K562 (cell line): ENCODE results near the gene SLC2A10. TPM values are rescaled to one million over a fixed set of nuclear protein-coding genes. Genes with fewer than 3 reads are reported as not detected.

Experiments
- ATAC-seq: fragments of 200-7000 bp; cut with Tn5 transposase; 3 replicates; pipeline ENCODE4 v1.9.1; 2020; ENCODE audit warnings: moderate library complexity
- BruUV-seq: library from RNA; stranded (reverse); fragments of 400-500 nt; replicated peaks from 2 replicates; lab custom pipeline; 2021; lab: Mats Ljungman, UMichigan
- CTCF ChIA-PET: fragments of 300-600 bp; formaldehyde crosslinking; extraction: SDS; loops from one replicate; lab custom pipeline; 2021; ENCODE audit warnings: low intra/inter-chr PET ratio; lab: Yijun Ruan, JAX
- POLR2A ChIA-PET: fragments of 300-600, 350-650 bp; sonication (Branson Sonifier 250); formaldehyde crosslinking; extraction: SDS; loops from one replicate; lab custom pipeline; 2021; ENCODE audit warnings: antibody characterized with exemption, inconsistent platforms; lab: Yijun Ruan, JAX
- DNase-seq, 4 experiments: peaks; one replicate each; pipeline versions ENCODE4 v3.0.0 to v3.0.0-alpha.2; 2011 to 2018; ENCODE audit warnings: low spot score in 3 of 4, mixed read lengths in 3 of 4; ENCODE audit errors: extremely low read depth in 1 of 4
- FAIRE-seq: peaks from 2 replicates; lab custom pipeline; 2011; peaks lifted over from hg19 to GRCh38; lab: Jason Lieb, UNC
- H2AFZ ChIP-seq: 2 replicates; pipeline ENCODE4 v1.6.0; 2011; ENCODE audit warnings: low read depth, low read length, control low read depth, inconsistent platforms
- H3K27ac ChIP-seq: fragments of 200-600 bp; 3 replicates; pipeline ENCODE4 v1.8.0; 2011; ENCODE audit warnings: low read depth, mild to moderate bottlenecking, control low read depth, inconsistent platforms, low read length, moderate library complexity, mixed read lengths; ENCODE audit errors: extremely low read depth
- H3K27me3 ChIP-seq, 2 experiments: fragments of 300-600 bp in 1 of 2; 2 replicates in 1 of 2; 3 replicates in 1 of 2; pipeline versions ENCODE4 v1.6.0 to v1.8.0; 2011; ENCODE audit warnings: inconsistent platforms in 2 of 2, low read length in 2 of 2, mild to moderate bottlenecking in 1 of 2, mixed read lengths in 1 of 2, moderate library complexity in 1 of 2; ENCODE audit not compliant: control insufficient read depth in 2 of 2, insufficient read depth in 2 of 2
- H3K36me3 ChIP-seq: fragments of 300-600 bp; 3 replicates; pipeline ENCODE4 v1.8.0; 2011; ENCODE audit warnings: mild to moderate bottlenecking, low read length, inconsistent platforms; ENCODE audit not compliant: control insufficient read depth, insufficient read depth
- H3K4me1 ChIP-seq, 2 experiments: fragments of 200-600 bp in 1 of 2; replicated peaks in 1 of 2; 2 replicates in 1 of 2; 3 replicates in 1 of 2; pipeline versions ENCODE4 v1.5.1 to v1.8.0; 2011; ENCODE audit warnings: inconsistent platforms in 2 of 2, low read length in 2 of 2, mild to moderate bottlenecking in 1 of 2, mixed read lengths in 1 of 2, moderate library complexity in 1 of 2; ENCODE audit not compliant: control insufficient read depth in 2 of 2, insufficient read depth in 2 of 2
- H3K4me2 ChIP-seq: 2 replicates; pipeline ENCODE4 v1.6.1; 2011; ENCODE audit warnings: low read length, control low read depth, inconsistent platforms, mixed read lengths; ENCODE audit not compliant: insufficient read depth
- H3K4me3 ChIP-seq: fragments of 200-600 bp; sonication (generic), shearing (Covaris generic); 2 replicates; pipeline ENCODE4 v1.5.1; 2016; ENCODE audit warnings: control low read depth, inconsistent platforms
- H3K79me2 ChIP-seq: fragments of 200-600 bp; 3 replicates; pipeline ENCODE4 v1.8.0; 2011; ENCODE audit warnings: low read length, inconsistent platforms; ENCODE audit not compliant: control insufficient read depth, insufficient read depth
- H3K9ac ChIP-seq, 2 experiments: 2 replicates each; pipeline versions ENCODE4 v1.6.0 to v1.6.1; 2011; ENCODE audit warnings: low read depth in 2 of 2, low read length in 2 of 2, control low read depth in 1 of 2, inconsistent platforms in 1 of 2, mild to moderate bottlenecking in 1 of 2, mixed read lengths in 1 of 2; ENCODE audit not compliant: insufficient read depth in 1 of 2
- H3K9me1 ChIP-seq: one replicate; pipeline ENCODE4 v1.6.0; 2011; ENCODE audit warnings: inconsistent platforms, mild to moderate bottlenecking, low read length, moderate library complexity; ENCODE audit not compliant: control insufficient read depth, insufficient read depth
- H3K9me3 ChIP-seq: replicated peaks from 2 replicates; pipeline ENCODE4 v1.5.1; 2011; ENCODE audit warnings: low read depth, low read length, inconsistent platforms; ENCODE audit not compliant: control insufficient read depth, insufficient read depth
- H4K20me1 ChIP-seq: replicated peaks from 2 replicates; pipeline ENCODE4 v1.6.1; 2011; ENCODE audit warnings: low read length, inconsistent platforms, mixed read lengths; ENCODE audit not compliant: control insufficient read depth, insufficient read depth
- NFIC ChIP-seq: fragments of 450-650 bp; IDR thresholded peaks from 2 replicates; pipeline ENCODE4 v1.6.1; 2017; ENCODE audit warnings: mild to moderate bottlenecking, inconsistent platforms
- SREBF1 ChIP-seq: fragments of 150-350 bp; IDR thresholded peaks from 2 replicates; pipeline ENCODE4 v1.6.1; 2014; ENCODE audit warnings: antibody characterized with exemption, low read depth, low read length, borderline replicate concordance
- ZNF507 ChIP-seq: conservative IDR thresholded peaks from 2 replicates; pipeline ENCODE4 v1.6.1; 2017; ENCODE audit warnings: missing genetic modification characterization, missing compliant biosample characterization
- ZNF707 ChIP-seq: fragments of 250-450 bp; sonication (Bioruptor Pico); conservative IDR thresholded peaks from 2 replicates; pipeline ENCODE4 v1.8.0; 2022; ENCODE audit warnings: inconsistent platforms, mild to moderate bottlenecking, moderate library complexity
- WGBS: fragments of 100-300 bp; shearing (Covaris generic); methylation state at CpG from one replicate; pipeline ENCODE4 v1.1.6; 2016; ENCODE audit warnings: low coverage, mixed read lengths; ENCODE audit not compliant: insufficient coverage; ENCODE audit errors: missing lambda C conversion rate; 5-methylcytosine and 5-hydroxymethylcytosine counted together
- in situ Hi-C: fragments of 300-500 bp; cut with MboI; formaldehyde crosslinking; loops from 4 replicates; pipeline ENCODE4 v1.15.0; 2018; ENCODE audit warnings: inconsistent platforms, mixed read lengths
- intact Hi-C: fragments of 100-400 bp; cut with micrococcal nuclease; formaldehyde crosslinking; loops from 2 replicates; pipeline ENCODE4 v1.14.2; 2022
- polyA plus RNA-seq, 8 experiments: library from polyadenylated mRNA; depleted of rRNA in 4 of 8; stranded (reverse) in 5 of 8; unstranded in 3 of 8; fragments of >200 nt; fragmentation: Nextera tagmentation in 2 of 8; fragmentation: Illumina TruSeq in 1 of 8; extraction: Ambion mirVana in 2 of 8; extraction: Trizol in 1 of 8; gene quantifications; 2 replicates each; pipeline versions ENCODE4 v1.2.1 to v1.2.3, GENCODE V29; 2011 to 2014; ENCODE audit warnings: inconsistent platforms in 1 of 8, missing spikeins in 1 of 8
- total RNA-seq, 7 experiments: library from RNA; depleted of rRNA in 6 of 7; stranded (reverse); fragments of >200 nt in 6 of 7; fragmentation: Illumina TruSeq in 2 of 7; extraction: Trizol in 2 of 7; gene quantifications; 2 replicates each; pipeline versions ENCODE4 v1.2.1 to v1.2.3, GENCODE V29; 2011 to 2021; ENCODE audit warnings: low replicate concordance in 1 of 7
- TF ChIP-seq, protein P1 (sequence below): fragments of 200-600 bp; sonication (generic); IDR thresholded peaks from one replicate; pipeline ENCODE4 v1.6.1; 2012; ENCODE audit warnings: mild to moderate bottlenecking, low read depth, low read length, inconsistent platforms

SLC2A10 gene
- total and polyA plus RNA-seq, 9 of the 15 experiments (the other 6 are each of a cell fraction or from before 2014, with no cell fraction given), result 0.01 to 1.8 (median 0.10) TPM

GRCh38 chr20:46700481-46700880 lies 9.0 kb upstream of the SLC2A10 start:
- CTCF ChIA-PET, result no interaction called here
- Histone ChIP-seq H3K27me3 (no peaks in the 10 kb centered on the region), H3K27ac (no peak overlapping the region), H3K4me3 (no peak overlapping the region), H3K36me3 (no peaks in the 10 kb centered on the region), H3K9ac (0 out of 4 replicates have a peak overlapping the region, but pooled peaks of 1 of the 2 experiments have one; percentile 20), H3K4me2 (no peak overlapping the region), H2AFZ (no peak overlapping the region), H3K79me2 (no peaks in the 10 kb centered on the region), H3K9me1 (no peaks in the 10 kb centered on the region), H3K4me1 (0 out of 5 replicates have a peak, but pooled peaks cover 0 to 5% of the 10 kb centered on the region in 2 experiments), H4K20me1 (no peaks in the 10 kb centered on the region), H3K9me3 (no peaks in the 10 kb centered on the region)
- in situ Hi-C loops (no loop called here), intact Hi-C loops (loop anchor here (5.0 kb wide), 1 partner anchor 178 kb away; no protein-coding TSS in a partner anchor)
- 15% methylated on average over 6 of the region's 6 CpGs for WGBS
- DNase-seq (no peak), FAIRE-seq (no peak), ATAC-seq (no peak)
- no peak for TF ChIP-seq ZNF507 (tag)
- no peak for TF ChIP-seq ZNF707 (CRISPR knock-in tag)
- TF ChIP-seq, protein P1, sequence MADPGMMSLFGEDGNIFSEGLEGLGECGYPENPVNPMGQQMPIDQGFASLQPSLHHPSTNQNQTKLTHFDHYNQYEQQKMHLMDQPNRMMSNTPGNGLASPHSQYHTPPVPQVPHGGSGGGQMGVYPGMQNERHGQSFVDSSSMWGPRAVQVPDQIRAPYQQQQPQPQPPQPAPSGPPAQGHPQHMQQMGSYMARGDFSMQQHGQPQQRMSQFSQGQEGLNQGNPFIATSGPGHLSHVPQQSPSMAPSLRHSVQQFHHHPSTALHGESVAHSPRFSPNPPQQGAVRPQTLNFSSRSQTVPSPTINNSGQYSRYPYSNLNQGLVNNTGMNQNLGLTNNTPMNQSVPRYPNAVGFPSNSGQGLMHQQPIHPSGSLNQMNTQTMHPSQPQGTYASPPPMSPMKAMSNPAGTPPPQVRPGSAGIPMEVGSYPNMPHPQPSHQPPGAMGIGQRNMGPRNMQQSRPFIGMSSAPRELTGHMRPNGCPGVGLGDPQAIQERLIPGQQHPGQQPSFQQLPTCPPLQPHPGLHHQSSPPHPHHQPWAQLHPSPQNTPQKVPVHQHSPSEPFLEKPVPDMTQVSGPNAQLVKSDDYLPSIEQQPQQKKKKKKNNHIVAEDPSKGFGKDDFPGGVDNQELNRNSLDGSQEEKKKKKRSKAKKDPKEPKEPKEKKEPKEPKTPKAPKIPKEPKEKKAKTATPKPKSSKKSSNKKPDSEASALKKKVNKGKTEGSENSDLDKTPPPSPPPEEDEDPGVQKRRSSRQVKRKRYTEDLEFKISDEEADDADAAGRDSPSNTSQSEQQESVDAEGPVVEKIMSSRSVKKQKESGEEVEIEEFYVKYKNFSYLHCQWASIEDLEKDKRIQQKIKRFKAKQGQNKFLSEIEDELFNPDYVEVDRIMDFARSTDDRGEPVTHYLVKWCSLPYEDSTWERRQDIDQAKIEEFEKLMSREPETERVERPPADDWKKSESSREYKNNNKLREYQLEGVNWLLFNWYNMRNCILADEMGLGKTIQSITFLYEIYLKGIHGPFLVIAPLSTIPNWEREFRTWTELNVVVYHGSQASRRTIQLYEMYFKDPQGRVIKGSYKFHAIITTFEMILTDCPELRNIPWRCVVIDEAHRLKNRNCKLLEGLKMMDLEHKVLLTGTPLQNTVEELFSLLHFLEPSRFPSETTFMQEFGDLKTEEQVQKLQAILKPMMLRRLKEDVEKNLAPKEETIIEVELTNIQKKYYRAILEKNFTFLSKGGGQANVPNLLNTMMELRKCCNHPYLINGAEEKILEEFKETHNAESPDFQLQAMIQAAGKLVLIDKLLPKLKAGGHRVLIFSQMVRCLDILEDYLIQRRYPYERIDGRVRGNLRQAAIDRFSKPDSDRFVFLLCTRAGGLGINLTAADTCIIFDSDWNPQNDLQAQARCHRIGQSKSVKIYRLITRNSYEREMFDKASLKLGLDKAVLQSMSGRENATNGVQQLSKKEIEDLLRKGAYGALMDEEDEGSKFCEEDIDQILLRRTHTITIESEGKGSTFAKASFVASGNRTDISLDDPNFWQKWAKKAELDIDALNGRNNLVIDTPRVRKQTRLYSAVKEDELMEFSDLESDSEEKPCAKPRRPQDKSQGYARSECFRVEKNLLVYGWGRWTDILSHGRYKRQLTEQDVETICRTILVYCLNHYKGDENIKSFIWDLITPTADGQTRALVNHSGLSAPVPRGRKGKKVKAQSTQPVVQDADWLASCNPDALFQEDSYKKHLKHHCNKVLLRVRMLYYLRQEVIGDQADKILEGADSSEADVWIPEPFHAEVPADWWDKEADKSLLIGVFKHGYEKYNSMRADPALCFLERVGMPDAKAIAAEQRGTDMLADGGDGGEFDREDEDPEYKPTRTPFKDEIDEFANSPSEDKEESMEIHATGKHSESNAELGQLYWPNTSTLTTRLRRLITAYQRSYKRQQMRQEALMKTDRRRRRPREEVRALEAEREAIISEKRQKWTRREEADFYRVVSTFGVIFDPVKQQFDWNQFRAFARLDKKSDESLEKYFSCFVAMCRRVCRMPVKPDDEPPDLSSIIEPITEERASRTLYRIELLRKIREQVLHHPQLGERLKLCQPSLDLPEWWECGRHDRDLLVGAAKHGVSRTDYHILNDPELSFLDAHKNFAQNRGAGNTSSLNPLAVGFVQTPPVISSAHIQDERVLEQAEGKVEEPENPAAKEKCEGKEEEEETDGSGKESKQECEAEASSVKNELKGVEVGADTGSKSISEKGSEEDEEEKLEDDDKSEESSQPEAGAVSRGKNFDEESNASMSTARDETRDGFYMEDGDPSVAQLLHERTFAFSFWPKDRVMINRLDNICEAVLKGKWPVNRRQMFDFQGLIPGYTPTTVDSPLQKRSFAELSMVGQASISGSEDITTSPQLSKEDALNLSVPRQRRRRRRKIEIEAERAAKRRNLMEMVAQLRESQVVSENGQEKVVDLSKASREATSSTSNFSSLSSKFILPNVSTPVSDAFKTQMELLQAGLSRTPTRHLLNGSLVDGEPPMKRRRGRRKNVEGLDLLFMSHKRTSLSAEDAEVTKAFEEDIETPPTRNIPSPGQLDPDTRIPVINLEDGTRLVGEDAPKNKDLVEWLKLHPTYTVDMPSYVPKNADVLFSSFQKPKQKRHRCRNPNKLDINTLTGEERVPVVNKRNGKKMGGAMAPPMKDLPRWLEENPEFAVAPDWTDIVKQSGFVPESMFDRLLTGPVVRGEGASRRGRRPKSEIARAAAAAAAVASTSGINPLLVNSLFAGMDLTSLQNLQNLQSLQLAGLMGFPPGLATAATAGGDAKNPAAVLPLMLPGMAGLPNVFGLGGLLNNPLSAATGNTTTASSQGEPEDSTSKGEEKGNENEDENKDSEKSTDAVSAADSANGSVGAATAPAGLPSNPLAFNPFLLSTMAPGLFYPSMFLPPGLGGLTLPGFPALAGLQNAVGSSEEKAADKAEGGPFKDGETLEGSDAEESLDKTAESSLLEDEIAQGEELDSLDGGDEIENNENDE, result no peak
- peak; percentile 83 for TF ChIP-seq NFIC
- no peak for TF ChIP-seq SREBF1
- no TSS peak for BruUV-seq
- POLR2A ChIA-PET, result no interaction called here
